ENCODE measurements around the gene SPOCK1. TPM values are rescaled to one million over a fixed set of nuclear protein-coding genes. Genes with fewer than 3 reads are reported as not detected.

Gene SPOCK1
- total and polyA plus RNA-seq, 4 experiments from 2014 or later, result not detected

GRCh38 chr5:137461391-137462264, 37.5 kb downstream of the SPOCK1 start:
- ChIA-PET CTCF (ENCODE audit: partially characterized antibody) (no interaction called here), POLR2A (ENCODE audit: partially characterized antibody) (no interaction called here)
- intact Hi-C loops (cut with micrococcal nuclease), result no loop called here
- H3K27ac ChIP-seq (ENCODE audit: low read depth, low read length), result no peak overlapping the region
- no peaks in the 10 kb centered on the region for H3K4me1 ChIP-seq (ENCODE audit: insufficient read depth, low read length)
- Mint-ChIP-seq H3K27me3 (peaks cover 3 to 16% of the 10 kb centered on the region in 2 donors), H3K4me3 (no peak overlapping the region), H3K27ac (no peak overlapping the region), H3K9me3 (peaks cover 0 to 2% (median 0%) of the 10 kb centered on the region in 8 donors), H3K4me1 (no peaks in the 10 kb centered on the region), H3K36me3 (no peaks in the 10 kb centered on the region)
- DNase-seq, result no peak
- H3K36me3 ChIP-seq (ENCODE audit: insufficient read depth, low read length), result no peaks in the 10 kb centered on the region
- no peaks in the 10 kb centered on the region for H3K9me3 ChIP-seq (ENCODE audit: control insufficient read depth in 1 of 2, low read length in 2 of 2)
- H3K27me3 ChIP-seq (ENCODE audit: insufficient read depth, low read length), result no peaks in the 10 kb centered on the region
- H3K4me3 ChIP-seq (ENCODE audit: low read length in 2 of 2), result no peak overlapping the region

GRCh38 chr5:137454671-137455070, 44.5 kb downstream of the SPOCK1 start:
- CTCF ChIA-PET (ENCODE audit: partially characterized antibody), result no interaction called here
- Mint-ChIP-seq H3K4me1 (no peaks in the 10 kb centered on the region), H3K36me3 (no peaks in the 10 kb centered on the region), H3K27ac (no peak overlapping the region), H3K27me3 (peaks cover 5 to 10% of the 10 kb centered on the region in 2 donors), H3K9me3 (peaks cover 0 to 8% (median 4%) of the 10 kb centered on the region in 8 donors), H3K4me3 (no peak overlapping the region)
- Histone ChIP-seq H3K36me3 (ENCODE audit: insufficient read depth, low read length) (no peaks in the 10 kb centered on the region), H3K27ac (ENCODE audit: low read depth, low read length) (no peak overlapping the region), H3K4me3 (ENCODE audit: low read length in 2 of 2) (no peak overlapping the region), H3K27me3 (ENCODE audit: insufficient read depth, low read length) (no peaks in the 10 kb centered on the region), H3K9me3 (ENCODE audit: control insufficient read depth in 1 of 2, low read length in 2 of 2) (no peaks in the 10 kb centered on the region), H3K4me1 (ENCODE audit: insufficient read depth, low read length) (no peaks in the 10 kb centered on the region)
- intact Hi-C loops (cut with micrococcal nuclease), result no loop called here
- no peak for DNase-seq
- POLR2A ChIA-PET (ENCODE audit: partially characterized antibody), result no interaction called here

GRCh38 chr5:137453483-137454080, 45.5 kb downstream of the SPOCK1 start:
- no peaks in the 10 kb centered on the region for H3K36me3 Mint-ChIP-seq
- no peak overlapping the region for H3K27ac ChIP-seq (ENCODE audit: low read depth, low read length)
- intact Hi-C loops (cut with micrococcal nuclease), result no loop called here
- peaks cover 6 to 7% of the 10 kb centered on the region in 2 donors for H3K27me3 Mint-ChIP-seq
- no peaks in the 10 kb centered on the region for H3K27me3 ChIP-seq (ENCODE audit: insufficient read depth, low read length)
- no peak overlapping the region for H3K27ac Mint-ChIP-seq
- no peak for DNase-seq
- no peaks in the 10 kb centered on the region for H3K36me3 ChIP-seq (ENCODE audit: insufficient read depth, low read length)
- peaks cover 0 to 8% (median 4%) of the 10 kb centered on the region in 8 donors for H3K9me3 Mint-ChIP-seq
- no peaks in the 10 kb centered on the region for H3K9me3 ChIP-seq (ENCODE audit: control insufficient read depth in 1 of 2, low read length in 2 of 2)
- H3K4me1 Mint-ChIP-seq, result no peaks in the 10 kb centered on the region
- no peak overlapping the region for H3K4me3 ChIP-seq (ENCODE audit: low read length in 2 of 2)
- CTCF ChIA-PET (ENCODE audit: partially characterized antibody), result no interaction called here
- POLR2A ChIA-PET (ENCODE audit: partially characterized antibody), result no interaction called here
- no peaks in the 10 kb centered on the region for H3K4me1 ChIP-seq (ENCODE audit: insufficient read depth, low read length)
- H3K4me3 Mint-ChIP-seq, result no peak overlapping the region

- Histone ChIP-seq H3K4me1 (ENCODE audit: insufficient read depth, low read length) (no peaks in the 10 kb centered on the region), H3K9me3 (ENCODE audit: control insufficient read depth in 1 of 2, low read length in 2 of 2) (no peaks in the 10 kb centered on the region), H3K27ac (ENCODE audit: low read depth, low read length) (no peak overlapping the region), H3K27me3 (ENCODE audit: insufficient read depth, low read length) (no peaks in the 10 kb centered on the region), H3K36me3 (ENCODE audit: insufficient read depth, low read length) (no peaks in the 10 kb centered on the region), H3K4me3 (ENCODE audit: low read length in 2 of 2) (no peak overlapping the region)
- no peak overlapping the region for H3K27ac Mint-ChIP-seq
- H3K4me1 Mint-ChIP-seq, result no peaks in the 10 kb centered on the region
- intact Hi-C loops (cut with micrococcal nuclease), result no loop called here
- peaks cover 0 to 8% (median 4%) of the 10 kb centered on the region in 8 donors for H3K9me3 Mint-ChIP-seq
- peaks cover 7 to 8% of the 10 kb centered on the region in 2 donors for H3K27me3 Mint-ChIP-seq
- CTCF ChIA-PET (ENCODE audit: partially characterized antibody), result no interaction called here
- H3K4me3 Mint-ChIP-seq, result no peak overlapping the region
- DNase-seq, result no peak
- no peaks in the 10 kb centered on the region for H3K36me3 Mint-ChIP-seq
- POLR2A ChIA-PET (ENCODE audit: partially characterized antibody), result no interaction called here
These were observed 48.4 kb downstream of the SPOCK1 start for GRCh38 chr5:137450759-137451158.

- Histone ChIP-seq H3K27me3 (ENCODE audit: insufficient read depth, low read length) (no peaks in the 10 kb centered on the region), H3K27ac (ENCODE audit: low read depth, low read length) (no peak overlapping the region), H3K36me3 (ENCODE audit: insufficient read depth, low read length) (no peaks in the 10 kb centered on the region), H3K4me3 (ENCODE audit: low read length in 2 of 2) (no peak overlapping the region), H3K4me1 (ENCODE audit: insufficient read depth, low read length) (no peaks in the 10 kb centered on the region), H3K9me3 (ENCODE audit: control insufficient read depth in 1 of 2, low read length in 2 of 2) (no peaks in the 10 kb centered on the region)
- POLR2A ChIA-PET (ENCODE audit: partially characterized antibody), result no interaction called here
- peaks cover 10 to 13% of the 10 kb centered on the region in 2 donors for H3K27me3 Mint-ChIP-seq
- no peak overlapping the region for H3K4me3 Mint-ChIP-seq
- DNase-seq, result no peak
- no peaks in the 10 kb centered on the region for H3K4me1 Mint-ChIP-seq
- CTCF ChIA-PET (ENCODE audit: partially characterized antibody), result no interaction called here
- intact Hi-C loops (cut with micrococcal nuclease), result no loop called here
- H3K27ac Mint-ChIP-seq, result no peak overlapping the region
- peaks cover 0 to 6% (median 3%) of the 10 kb centered on the region in 8 donors for H3K9me3 Mint-ChIP-seq
- H3K36me3 Mint-ChIP-seq, result no peaks in the 10 kb centered on the region
These were observed 50.3 kb downstream of the SPOCK1 start for GRCh38 chr5:137448868-137449267.

- peaks cover 0 to 10% (median 0%) of the 10 kb centered on the region in 8 donors for H3K9me3 Mint-ChIP-seq
- H3K4me1 Mint-ChIP-seq, result no peaks in the 10 kb centered on the region
- no peak for DNase-seq
- no peak overlapping the region for H3K4me3 Mint-ChIP-seq
- ChIA-PET CTCF (ENCODE audit: partially characterized antibody) (no interaction called here), POLR2A (ENCODE audit: partially characterized antibody) (no interaction called here)
- no peaks in the 10 kb centered on the region for H3K27me3 ChIP-seq (ENCODE audit: insufficient read depth, low read length)
- H3K27ac Mint-ChIP-seq, result no peak overlapping the region
- no peaks in the 10 kb centered on the region for H3K9me3 ChIP-seq (ENCODE audit: control insufficient read depth in 1 of 2, low read length in 2 of 2)
- intact Hi-C loops (cut with micrococcal nuclease), result no loop called here
- H3K36me3 ChIP-seq (ENCODE audit: insufficient read depth, low read length), result no peaks in the 10 kb centered on the region
- H3K4me3 ChIP-seq (ENCODE audit: low read length in 2 of 2), result no peak overlapping the region
- H3K27ac ChIP-seq (ENCODE audit: low read depth, low read length), result no peak overlapping the region
- no peaks in the 10 kb centered on the region for H3K4me1 ChIP-seq (ENCODE audit: insufficient read depth, low read length)
- no peaks in the 10 kb centered on the region for H3K36me3 Mint-ChIP-seq
- peaks cover 7 to 16% of the 10 kb centered on the region in 2 donors for H3K27me3 Mint-ChIP-seq
These were observed 52.5 kb downstream of the SPOCK1 start for GRCh38 chr5:137446615-137447014.

GRCh38 chr5:137446151-137446550, 53.0 kb downstream of the SPOCK1 start:
- Mint-ChIP-seq H3K4me1 (no peaks in the 10 kb centered on the region), H3K27ac (peak overlapping the region in 1 of 7 donors; percentile 2), H3K36me3 (no peaks in the 10 kb centered on the region), H3K4me3 (no peak overlapping the region), H3K27me3 (peaks cover 7 to 16% of the 10 kb centered on the region in 2 donors), H3K9me3 (peaks cover 0 to 10% (median 0%) of the 10 kb centered on the region in 8 donors)
- Histone ChIP-seq H3K9me3 (ENCODE audit: control insufficient read depth in 1 of 2, low read length in 2 of 2) (no peaks in the 10 kb centered on the region), H3K27ac (ENCODE audit: low read depth, low read length) (no peak overlapping the region), H3K4me3 (ENCODE audit: low read length in 2 of 2) (no peak overlapping the region), H3K36me3 (ENCODE audit: insufficient read depth, low read length) (no peaks in the 10 kb centered on the region), H3K27me3 (ENCODE audit: insufficient read depth, low read length) (no peaks in the 10 kb centered on the region), H3K4me1 (ENCODE audit: insufficient read depth, low read length) (no peaks in the 10 kb centered on the region)
- no peak for DNase-seq
- intact Hi-C loops (cut with micrococcal nuclease), result no loop called here
- CTCF ChIA-PET (ENCODE audit: partially characterized antibody), result no interaction called here
- POLR2A ChIA-PET (ENCODE audit: partially characterized antibody), result no interaction called here
